Neural progenitor cell (in vitro differentiated cells): ENCODE results near the gene RCOR1. TPM values are rescaled to one million over a fixed set of nuclear protein-coding genes. Genes with fewer than 3 reads are reported as not detected.

Experiments
- DNase-seq: peaks from one replicate; pipeline ENCODE4 v3.0.0-alpha.2; 2016; ENCODE audit warnings: low spot score
- H2AFZ ChIP-seq: fragments of 200-600 bp; sonication (generic); replicated peaks from 2 replicates; pipeline ENCODE4 v1.6.1; 2016; ENCODE audit warnings: antibody characterized with exemption
- H3F3A ChIP-seq: fragments of 200-600 bp; sonication (generic); 2 replicates; pipeline ENCODE4 v1.6.1; 2016; ENCODE audit warnings: antibody characterized with exemption, low read depth
- H3K27ac ChIP-seq: fragments of 200-600 bp; sonication (generic); 2 replicates; pipeline ENCODE4 v1.5.1; 2016; ENCODE audit warnings: mild to moderate bottlenecking
- H3K27me3 ChIP-seq: fragments of 200-600 bp; sonication (generic); 2 replicates; pipeline ENCODE4 v1.6.1; 2016; ENCODE audit warnings: mild to moderate bottlenecking, moderate library complexity
- H3K36me3 ChIP-seq: fragments of 200-600 bp; sonication (generic); 2 replicates; pipeline ENCODE4 v1.5.1; 2016
- H3K4me1 ChIP-seq: fragments of 200-600 bp; sonication (generic); 2 replicates; pipeline ENCODE4 v1.6.1; 2016; ENCODE audit warnings: mixed run types
- H3K4me2 ChIP-seq: fragments of 200-600 bp; sonication (generic); 2 replicates; pipeline ENCODE4 v1.6.1; 2016
- H3K4me3 ChIP-seq: fragments of 200-600 bp; sonication (generic); 2 replicates; pipeline ENCODE4 v1.5.1; 2016
- H3K79me2 ChIP-seq: fragments of 200-600 bp; sonication (generic); 2 replicates; pipeline ENCODE4 v1.6.1; 2016; ENCODE audit warnings: low read depth
- H3K9ac ChIP-seq: fragments of 200-600 bp; sonication (generic); 2 replicates; pipeline ENCODE4 v1.6.1; 2016
- H3K9me3 ChIP-seq: fragments of 200-600 bp; sonication (generic); 2 replicates; pipeline ENCODE4 v1.5.1; 2016; ENCODE audit warnings: low read depth
- H4K20me1 ChIP-seq: fragments of 200-600 bp; sonication (generic); 2 replicates; pipeline ENCODE4 v1.6.1; 2016; ENCODE audit warnings: low read depth
- H3K27ac Mint-ChIP-seq: 3 replicates; pipeline ENCODE4 v1.8.0; 2021; ENCODE audit warnings: mixed read lengths
- H3K27me3 Mint-ChIP-seq: 2 replicates; pipeline ENCODE4 v1.8.0; 2022; ENCODE audit warnings: low read depth, mild to moderate bottlenecking, inconsistent platforms, moderate library complexity, mixed read lengths; ENCODE audit not compliant: insufficient read depth
- H3K36me3 Mint-ChIP-seq: 3 replicates; pipeline ENCODE4 v1.8.0; 2021; ENCODE audit warnings: mixed read lengths
- H3K4me1 Mint-ChIP-seq: 3 replicates; pipeline ENCODE4 v1.8.0; 2021; ENCODE audit warnings: mixed read lengths
- H3K4me3 Mint-ChIP-seq: 3 replicates; pipeline ENCODE4 v1.8.0; 2021; ENCODE audit warnings: mild to moderate bottlenecking, moderate library complexity, mixed read lengths
- H3K9me3 Mint-ChIP-seq: 3 replicates; pipeline ENCODE4 v1.8.0; 2020; ENCODE audit warnings: mixed read lengths
- EZH2 ChIP-seq: fragments of 200-600 bp; sonication (generic); IDR thresholded peaks from 2 replicates; pipeline ENCODE4 v1.6.1; 2017; ENCODE audit warnings: antibody characterized with exemption, mild to moderate bottlenecking, moderate library complexity
- EZH2phosphoT487 ChIP-seq: fragments of 200-600 bp; sonication (generic); IDR thresholded peaks from 2 replicates; pipeline ENCODE4 v1.6.1; 2017; ENCODE audit warnings: antibody characterized with exemption
- total RNA-seq: library from RNA; depleted of rRNA; stranded (reverse); fragments of >200 nt; gene quantifications from 2 replicates; pipeline ENCODE4 v1.2.3, GENCODE V29; 2015; ENCODE audit warnings: low replicate concordance
- TF ChIP-seq, protein P1 (sequence below): fragments of 200-600 bp; sonication (generic); IDR thresholded peaks from 2 replicates; pipeline ENCODE4 v1.5.1; 2017; ENCODE audit warnings: antibody characterized with exemption, mild to moderate bottlenecking

The RCOR1 gene
- total RNA-seq, 1 donor from 2014 or later: 33.7 TPM

DNA sequence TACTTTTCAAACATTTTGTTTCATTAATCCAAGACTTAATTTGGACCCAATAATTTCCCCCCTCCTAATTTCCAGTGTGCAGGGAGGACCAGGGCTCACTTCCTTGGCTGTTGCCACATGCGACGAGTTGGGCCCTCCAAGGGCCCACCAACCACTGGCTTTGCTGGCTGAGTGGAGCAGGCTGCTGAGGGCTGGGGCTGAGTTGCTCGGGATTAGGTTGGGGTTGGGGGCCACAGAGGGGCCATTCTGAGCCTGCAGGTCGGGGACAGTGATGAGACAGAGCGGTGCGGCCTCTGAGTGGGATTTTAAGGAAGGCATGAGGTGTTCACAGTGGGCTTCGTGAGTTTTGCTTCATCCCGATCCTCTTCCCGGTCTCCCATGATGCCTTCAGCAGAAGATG is 178.7 kb downstream of the RCOR1 start:
- H3K27ac Mint-ChIP-seq: no peak overlapping the region
- no peak overlapping the region for H2AFZ ChIP-seq
- H3K79me2 ChIP-seq: no peaks in the 10 kb centered on the region
- H3K27ac ChIP-seq: no peak overlapping the region
- DNase-seq: no peak
- no peak overlapping the region for H3K4me3 ChIP-seq
- peaks cover 7% of the 10 kb centered on the region for H3F3A ChIP-seq
- TF ChIP-seq EZH2 (no peak), EZH2phosphoT487 (no peak)
- TF ChIP-seq, protein P1, sequence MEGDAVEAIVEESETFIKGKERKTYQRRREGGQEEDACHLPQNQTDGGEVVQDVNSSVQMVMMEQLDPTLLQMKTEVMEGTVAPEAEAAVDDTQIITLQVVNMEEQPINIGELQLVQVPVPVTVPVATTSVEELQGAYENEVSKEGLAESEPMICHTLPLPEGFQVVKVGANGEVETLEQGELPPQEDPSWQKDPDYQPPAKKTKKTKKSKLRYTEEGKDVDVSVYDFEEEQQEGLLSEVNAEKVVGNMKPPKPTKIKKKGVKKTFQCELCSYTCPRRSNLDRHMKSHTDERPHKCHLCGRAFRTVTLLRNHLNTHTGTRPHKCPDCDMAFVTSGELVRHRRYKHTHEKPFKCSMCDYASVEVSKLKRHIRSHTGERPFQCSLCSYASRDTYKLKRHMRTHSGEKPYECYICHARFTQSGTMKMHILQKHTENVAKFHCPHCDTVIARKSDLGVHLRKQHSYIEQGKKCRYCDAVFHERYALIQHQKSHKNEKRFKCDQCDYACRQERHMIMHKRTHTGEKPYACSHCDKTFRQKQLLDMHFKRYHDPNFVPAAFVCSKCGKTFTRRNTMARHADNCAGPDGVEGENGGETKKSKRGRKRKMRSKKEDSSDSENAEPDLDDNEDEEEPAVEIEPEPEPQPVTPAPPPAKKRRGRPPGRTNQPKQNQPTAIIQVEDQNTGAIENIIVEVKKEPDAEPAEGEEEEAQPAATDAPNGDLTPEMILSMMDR: no peak
- no peaks in the 10 kb centered on the region for H3K9me3 ChIP-seq
- no peak overlapping the region for H3K4me2 ChIP-seq
- H3K27me3 Mint-ChIP-seq: peaks cover 3% of the 10 kb centered on the region
- no peaks in the 10 kb centered on the region for H3K9me3 Mint-ChIP-seq
- no peaks in the 10 kb centered on the region for H3K27me3 ChIP-seq
- H4K20me1 ChIP-seq: no peaks in the 10 kb centered on the region
- no peaks in the 10 kb centered on the region for H3K36me3 ChIP-seq
- no peaks in the 10 kb centered on the region for H3K36me3 Mint-ChIP-seq
- H3K4me3 Mint-ChIP-seq: no peak overlapping the region
- no peak overlapping the region for H3K9ac ChIP-seq
- peaks cover 21% of the 10 kb centered on the region for H3K4me1 Mint-ChIP-seq
- peaks cover 7% of the 10 kb centered on the region for H3K4me1 ChIP-seq

DNA sequence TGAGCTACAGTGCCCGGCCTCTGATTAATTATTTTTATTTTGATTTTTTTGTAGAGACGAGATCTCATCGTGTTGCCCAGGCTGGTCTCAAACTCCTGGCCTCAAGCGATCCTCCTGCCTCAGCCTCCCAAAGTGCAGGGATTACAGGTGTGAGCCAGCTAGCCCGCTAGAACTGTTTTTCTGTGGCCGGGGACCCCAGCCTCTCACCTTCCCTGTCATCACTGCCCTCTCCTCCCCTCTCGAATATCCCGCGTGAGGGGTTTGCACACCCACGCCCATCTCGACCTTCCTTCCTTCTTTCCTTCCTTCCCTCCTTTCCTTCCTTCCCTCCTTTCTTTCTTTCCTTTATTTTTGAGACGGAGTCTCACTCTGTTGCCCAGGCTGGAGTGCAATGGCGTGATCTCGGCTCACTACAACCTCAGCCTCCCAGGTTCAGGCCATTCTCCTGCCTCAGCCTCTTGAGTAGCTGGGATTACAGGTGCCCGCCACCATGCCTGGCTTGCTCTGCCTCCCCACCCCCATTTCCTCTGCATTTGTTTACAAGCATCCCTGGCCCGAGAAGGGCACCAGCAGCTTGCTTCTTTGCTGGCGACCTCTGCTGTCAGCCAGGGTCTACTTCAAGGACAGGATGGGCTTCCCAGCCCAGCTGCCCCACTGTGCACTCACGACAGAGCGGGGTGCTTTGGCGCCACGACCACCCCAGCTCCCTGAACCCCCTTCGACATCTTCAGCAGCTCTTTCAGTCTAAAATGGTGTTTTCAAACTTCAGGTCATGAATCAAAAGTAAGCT is 180.5 kb downstream of the RCOR1 start:
- Mint-ChIP-seq H3K4me1 (peaks cover 21% of the 10 kb centered on the region), H3K9me3 (no peaks in the 10 kb centered on the region), H3K4me3 (no peak overlapping the region), H3K36me3 (no peaks in the 10 kb centered on the region), H3K27me3 (peaks cover 2% of the 10 kb centered on the region), H3K27ac (peak overlapping the region; percentile 31)
- peaks cover 7% of the 10 kb centered on the region for H3K4me1 ChIP-seq
- no peaks in the 10 kb centered on the region for H3K9me3 ChIP-seq
- no peak overlapping the region for H3K27ac ChIP-seq
- H3K9ac ChIP-seq: no peak overlapping the region
- H3K4me3 ChIP-seq: no peak overlapping the region
- H3F3A ChIP-seq: peaks cover 15% of the 10 kb centered on the region
- no peak overlapping the region for H2AFZ ChIP-seq
- H3K79me2 ChIP-seq: no peaks in the 10 kb centered on the region
- TF ChIP-seq, protein P1: peak; percentile 40
- TF ChIP-seq EZH2: no peak
- DNase-seq: peak; percentile 45
- H3K4me2 ChIP-seq: no peak overlapping the region
- H3K27me3 ChIP-seq: peaks cover 2% of the 10 kb centered on the region
- no peaks in the 10 kb centered on the region for H3K36me3 ChIP-seq
- no peaks in the 10 kb centered on the region for H4K20me1 ChIP-seq

DNA sequence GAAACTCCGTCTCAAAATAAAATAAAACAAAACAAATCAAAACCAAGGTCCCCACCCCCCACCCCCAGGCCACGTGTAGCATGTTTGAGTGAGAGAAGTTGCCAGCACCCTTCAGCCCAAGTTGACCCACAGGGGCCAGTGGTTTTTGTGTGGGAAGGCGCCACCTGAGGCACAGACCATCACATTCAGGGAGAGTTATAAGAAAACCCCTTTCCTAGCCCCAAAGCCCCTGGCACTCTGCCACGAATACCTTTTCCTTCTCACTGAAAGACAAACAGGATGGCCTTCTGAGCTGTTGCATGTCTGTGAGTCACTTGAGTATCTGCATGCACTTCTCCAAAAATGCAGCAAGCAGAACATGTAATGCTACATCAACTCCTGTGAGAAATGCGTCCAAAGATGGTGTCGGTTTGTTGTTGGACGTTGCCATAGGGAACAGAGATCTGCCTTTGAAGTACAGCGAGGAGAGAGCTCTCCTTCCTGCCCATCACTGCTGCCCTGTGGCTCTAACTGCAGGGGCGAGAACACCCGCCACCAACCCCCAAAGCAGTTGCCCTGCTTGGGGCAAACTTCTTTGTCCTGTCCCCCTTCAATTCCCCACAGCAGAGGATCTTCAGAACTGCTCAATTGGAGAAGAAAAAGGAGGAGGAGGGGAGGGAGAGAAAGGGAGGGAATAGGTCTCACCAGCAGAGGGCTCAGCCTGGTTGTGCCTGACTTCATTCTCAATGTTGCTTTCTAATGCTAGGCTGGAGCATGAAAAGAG is 182.1 kb downstream of the RCOR1 start:
- Mint-ChIP-seq H3K4me1 (peaks cover 35% of the 10 kb centered on the region), H3K4me3 (peak overlapping the region; percentile 39), H3K27ac (peak overlapping the region; percentile 98), H3K27me3 (no peaks in the 10 kb centered on the region), H3K9me3 (no peaks in the 10 kb centered on the region), H3K36me3 (no peaks in the 10 kb centered on the region)
- Histone ChIP-seq H3K27me3 (peaks cover 18% of the 10 kb centered on the region), H3K4me1 (peaks cover 17% of the 10 kb centered on the region), H2AFZ (peak overlapping the region; percentile 92), H3K9me3 (no peaks in the 10 kb centered on the region), H3K27ac (no peak overlapping the region), H3K79me2 (peaks cover 15% of the 10 kb centered on the region), H4K20me1 (peaks cover 11% of the 10 kb centered on the region), H3K9ac (no peak overlapping the region), H3K4me3 (no peak overlapping the region), H3K4me2 (no peak overlapping the region), H3F3A (peaks cover 19% of the 10 kb centered on the region), H3K36me3 (no peaks in the 10 kb centered on the region)
- TF ChIP-seq EZH2 (no peak), EZH2phosphoT487 (no peak)
- TF ChIP-seq, protein P1: peak; percentile 69
- peak; percentile 78 for DNase-seq
